NCI-H1694 treated with DMSO at 0.1 percent for 48 hours (cell line): ENCODE results near the gene DSCAML1.

Source experiments
- DNase-seq: peaks from one replicate; lab custom pipeline; 2025; lab: John Stamatoyannopoulos, UW

The DSCAML1 gene

GRCh38 chr11:117832511-117832910 lies 35.5 kb upstream of the DSCAML1 start:
- DNase-seq: no peak

GRCh38 chr11:117831661-117832415 lies 34.8 kb upstream of the DSCAML1 start:
- DNase-seq: no peak

- DNase-seq: no peak
Observed at GRCh38 chr11:117830674-117831351, 33.8 kb upstream of the DSCAML1 start.

- no peak for DNase-seq
Observed at GRCh38 chr11:117830072-117830471, 33.1 kb upstream of the DSCAML1 start.

- no peak for DNase-seq
Observed at GRCh38 chr11:117829369-117829725, 32.3 kb upstream of the DSCAML1 start.

GRCh38 chr11:117828611-117829368 lies 31.8 kb upstream of the DSCAML1 start:
- no peak for DNase-seq

- DNase-seq: no peak
Observed at GRCh38 chr11:117827521-117828511, 30.8 kb upstream of the DSCAML1 start.

- DNase-seq: no peak
Observed at GRCh38 chr11:117826832-117827231, 29.8 kb upstream of the DSCAML1 start.

GRCh38 chr11:117826190-117826570 lies 29.2 kb upstream of the DSCAML1 start:
- DNase-seq: no peak

- DNase-seq: no peak
Observed at GRCh38 chr11:117825538-117826189, 28.6 kb upstream of the DSCAML1 start.

- DNase-seq: no peak
Observed at GRCh38 chr11:117824571-117825537, 27.8 kb upstream of the DSCAML1 start, which contains the start of gene FXYD2. FXYD2 (minus strand) TSS chr11:117824744; CDS start chr11:117824678, 66 bp downstream.

GRCh38 chr11:117823946-117824420 lies 27.0 kb upstream of the DSCAML1 start:
- DNase-seq: no peak

GRCh38 chr11:117823294-117823945 lies 26.4 kb upstream of the DSCAML1 start:
- DNase-seq: no peak

GRCh38 chr11:117822074-117823033 lies 25.3 kb upstream of the DSCAML1 start:
- DNase-seq: no peak

GRCh38 chr11:117821431-117821830 lies 24.4 kb upstream of the DSCAML1 start:
- no peak for DNase-seq

GRCh38 chr11:117820516-117820915 lies 23.5 kb upstream of the DSCAML1 start:
- no peak for DNase-seq

GRCh38 chr11:117820071-117820470 lies 23.1 kb upstream of the DSCAML1 start:
- no peak for DNase-seq
